HepG2 (cell line): ENCODE results near the gene SSU72.

ENCODE experiments used
- MAFF ChIP-seq: IDR thresholded peaks from 2 replicates; pipeline ENCODE4 v1.6.1; 2011; ENCODE audit warnings: low read depth, low read length, improper control_type of control experiment
- MAFK ChIP-seq, 2 experiments: IDR thresholded peaks in 1 of 2; conservative IDR thresholded peaks in 1 of 2; 2 replicates each; pipeline ENCODE4 v1.6.1; 2011; ENCODE audit warnings: improper control_type of control experiment in 2 of 2, low read length in 2 of 2
- NCOA1 ChIP-seq: sonication (generic); formaldehyde crosslinking; IDR thresholded peaks from 2 replicates; pipeline ENCODE4 v1.9.0; 2021; ENCODE audit warnings: missing genetic modification reagents
- NFRKB ChIP-seq: fragments of 450-650 bp; IDR thresholded peaks from 2 replicates; pipeline ENCODE4 v1.6.1; 2017
- NFYB ChIP-seq: sonication (generic); formaldehyde crosslinking; IDR thresholded peaks from 2 replicates; pipeline ENCODE4 v1.4.0; 2020; ENCODE audit warnings: missing genetic modification reagents
- SMAD9 ChIP-seq: sonication (generic); formaldehyde crosslinking; IDR thresholded peaks from 2 replicates; pipeline ENCODE4 v1.5.1; 2020; ENCODE audit warnings: mild to moderate bottlenecking, missing genetic modification reagents
- ZBTB8A ChIP-seq: sonication (generic); formaldehyde crosslinking; IDR thresholded peaks from 2 replicates; pipeline ENCODE4 v1.4.0; 2020; ENCODE audit warnings: mild to moderate bottlenecking, low read depth, missing genetic modification reagents, borderline replicate concordance
- ZNF329 ChIP-seq: sonication (generic); formaldehyde crosslinking; IDR thresholded peaks from 2 replicates; pipeline ENCODE4 v1.9.0; 2021; ENCODE audit warnings: low read depth, mild to moderate bottlenecking, missing genetic modification reagents
- TF ChIP-seq, protein P1 (sequence below): sonication (generic); formaldehyde crosslinking; IDR thresholded peaks from 2 replicates; pipeline ENCODE4 v1.5.0; 2020; ENCODE audit warnings: mild to moderate bottlenecking, missing genetic modification reagents, moderate library complexity
- TF ChIP-seq, protein P2 (sequence below): sonication (generic); formaldehyde crosslinking; IDR thresholded peaks from 2 replicates; pipeline ENCODE4 v1.8.1; 2023; ENCODE audit warnings: mild to moderate bottlenecking, missing genetic modification reagents

GRCh38 chr1:1602968-1603506 is 28.4 kb upstream of the SSU72 start:
- TF ChIP-seq, protein P1, sequence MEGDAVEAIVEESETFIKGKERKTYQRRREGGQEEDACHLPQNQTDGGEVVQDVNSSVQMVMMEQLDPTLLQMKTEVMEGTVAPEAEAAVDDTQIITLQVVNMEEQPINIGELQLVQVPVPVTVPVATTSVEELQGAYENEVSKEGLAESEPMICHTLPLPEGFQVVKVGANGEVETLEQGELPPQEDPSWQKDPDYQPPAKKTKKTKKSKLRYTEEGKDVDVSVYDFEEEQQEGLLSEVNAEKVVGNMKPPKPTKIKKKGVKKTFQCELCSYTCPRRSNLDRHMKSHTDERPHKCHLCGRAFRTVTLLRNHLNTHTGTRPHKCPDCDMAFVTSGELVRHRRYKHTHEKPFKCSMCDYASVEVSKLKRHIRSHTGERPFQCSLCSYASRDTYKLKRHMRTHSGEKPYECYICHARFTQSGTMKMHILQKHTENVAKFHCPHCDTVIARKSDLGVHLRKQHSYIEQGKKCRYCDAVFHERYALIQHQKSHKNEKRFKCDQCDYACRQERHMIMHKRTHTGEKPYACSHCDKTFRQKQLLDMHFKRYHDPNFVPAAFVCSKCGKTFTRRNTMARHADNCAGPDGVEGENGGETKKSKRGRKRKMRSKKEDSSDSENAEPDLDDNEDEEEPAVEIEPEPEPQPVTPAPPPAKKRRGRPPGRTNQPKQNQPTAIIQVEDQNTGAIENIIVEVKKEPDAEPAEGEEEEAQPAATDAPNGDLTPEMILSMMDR (CRISPR knock-in tag) = no peak
- no peak for TF ChIP-seq ZBTB8A
- no peak for TF ChIP-seq MAFF
- no peak for TF ChIP-seq ZNF329 (CRISPR knock-in tag)
- TF ChIP-seq, protein P2, sequence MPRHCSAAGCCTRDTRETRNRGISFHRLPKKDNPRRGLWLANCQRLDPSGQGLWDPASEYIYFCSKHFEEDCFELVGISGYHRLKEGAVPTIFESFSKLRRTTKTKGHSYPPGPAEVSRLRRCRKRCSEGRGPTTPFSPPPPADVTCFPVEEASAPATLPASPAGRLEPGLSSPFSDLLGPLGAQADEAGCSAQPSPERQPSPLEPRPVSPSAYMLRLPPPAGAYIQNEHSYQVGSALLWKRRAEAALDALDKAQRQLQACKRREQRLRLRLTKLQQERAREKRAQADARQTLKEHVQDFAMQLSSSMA (CRISPR knock-in tag) = no peak
- no peak for TF ChIP-seq NFYB (CRISPR knock-in tag)
- TF ChIP-seq NCOA1 (CRISPR knock-in tag) = no peak
- no peak for TF ChIP-seq SMAD9 (CRISPR knock-in tag)
- TF ChIP-seq MAFK (conservative IDR thresholded peaks at IDR 0.05 in 1 of 2, IDR thresholded peaks at IDR 0.05 in 1 of 2; ENCODE audit: low read length in 2 of 2) = no peak
- no peak for TF ChIP-seq NFRKB
